22Rv1 (cell line): ENCODE measurements around the gene MRPL58.

ENCODE experiments used
- CTCF ChIP-seq: fragments of 450-650 bp; IDR thresholded peaks from 2 replicates; pipeline ENCODE4 v1.5.1; 2017; ENCODE audit warnings: mild to moderate bottlenecking
- ZFX ChIP-seq: fragments of 450-650 bp; IDR thresholded peaks from 2 replicates; pipeline ENCODE4 v1.6.1; 2017; ENCODE audit warnings: antibody characterized with exemption, borderline replicate concordance

- TF ChIP-seq CTCF, result no peak
- TF ChIP-seq ZFX, result no peak
Observed at GRCh38 chr17:75048249-75048878, 35.9 kb downstream of the MRPL58 start.
